Peyer's patch (tissue), 4 donors: ENCODE data around the gene COL9A3. TPM values are rescaled to one million over a fixed set of nuclear protein-coding genes. Genes with fewer than 3 reads are reported as not detected.

ENCODE experiments used
- DNase-seq, 3 donors: peaks; one replicate each; pipeline ENCODE4 v3.0.0-alpha.2; 2017 to 2019
- H3K27ac ChIP-seq, 4 donors: fragments of 200-600 bp; sonication (generic); one replicate each; pipeline ENCODE4 v1.5.1; 2016 to 2019
- H3K27me3 ChIP-seq, 2 donors: fragments of 200-600 bp; sonication (generic); one replicate each; pipeline ENCODE4 v1.5.1; 2019
- H3K36me3 ChIP-seq, 3 donors: fragments of 200-600 bp; sonication (generic); one replicate each; pipeline ENCODE4 v1.5.1; 2016 to 2019
- H3K4me1 ChIP-seq, 4 donors: fragments of 200-600 bp; sonication (generic); one replicate each; pipeline ENCODE4 v1.5.1; 2016 to 2019
- H3K4me3 ChIP-seq, 4 donors: fragments of 200-600 bp; sonication (generic); 1 replicate in 3 of 4; 2 replicates in 1 of 4; pipeline ENCODE4 v1.5.1; 2016 to 2019; ENCODE audit warnings: mild to moderate bottlenecking in 1 of 4
- H3K9me3 ChIP-seq, 4 donors: fragments of 200-600 bp; sonication (generic); one replicate each; pipeline ENCODE4 v1.5.1; 2016 to 2019; ENCODE audit warnings: mild to moderate bottlenecking in 1 of 4
- POLR2A ChIP-seq, 2 donors: fragments of 450-650 bp; IDR thresholded peaks; one replicate each; pipeline ENCODE4 v1.5.1; 2017; ENCODE audit warnings: antibody characterized with exemption in 2 of 2, mild to moderate bottlenecking in 2 of 2, moderate library complexity in 2 of 2
- total RNA-seq, 4 donors: library from RNA; depleted of rRNA; stranded (reverse); fragments of >200 nt; gene quantifications; one replicate each; pipeline ENCODE4 v1.1.0, GENCODE V29; 2016
- TF ChIP-seq, protein P1 (sequence below), 6 experiments: fragments of 450-650 bp in 4 of 6; fragments of 200-600 bp in 2 of 6; sonication (generic) in 1 of 6; IDR thresholded peaks; one replicate each; pipeline ENCODE4 v1.5.1; 2017 to 2019; ENCODE audit warnings: antibody characterized with exemption in 6 of 6, mild to moderate bottlenecking in 3 of 6, moderate library complexity in 1 of 6

COL9A3 gene
- total RNA-seq, 4 donors from 2014 or later = 3.3 to 19.8 (median 4.1) TPM

DNA sequence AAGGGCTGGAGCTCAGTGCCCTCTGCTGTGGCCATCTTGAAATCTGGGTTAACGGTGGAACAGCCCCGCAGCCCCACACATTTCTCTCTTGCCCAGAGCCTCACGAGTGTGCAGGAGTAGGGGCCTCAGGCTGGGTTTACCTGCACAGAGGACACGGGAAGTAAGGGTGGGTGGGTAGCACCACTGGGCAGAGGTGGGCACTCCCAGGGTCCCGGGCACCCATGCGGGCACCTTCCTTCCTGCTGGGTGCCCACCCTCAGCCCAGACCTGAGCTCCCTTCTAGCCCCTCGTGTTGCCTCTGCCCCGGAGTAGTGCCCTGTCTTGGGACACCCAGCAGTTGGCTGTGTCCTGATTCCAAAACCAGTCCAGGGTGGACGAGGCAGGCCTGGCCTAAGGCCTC, 11.2 kb downstream of the COL9A3 start:
- no peak for TF ChIP-seq POLR2A (IDR thresholded peaks at IDR 0.05)
- TF ChIP-seq, protein P1, sequence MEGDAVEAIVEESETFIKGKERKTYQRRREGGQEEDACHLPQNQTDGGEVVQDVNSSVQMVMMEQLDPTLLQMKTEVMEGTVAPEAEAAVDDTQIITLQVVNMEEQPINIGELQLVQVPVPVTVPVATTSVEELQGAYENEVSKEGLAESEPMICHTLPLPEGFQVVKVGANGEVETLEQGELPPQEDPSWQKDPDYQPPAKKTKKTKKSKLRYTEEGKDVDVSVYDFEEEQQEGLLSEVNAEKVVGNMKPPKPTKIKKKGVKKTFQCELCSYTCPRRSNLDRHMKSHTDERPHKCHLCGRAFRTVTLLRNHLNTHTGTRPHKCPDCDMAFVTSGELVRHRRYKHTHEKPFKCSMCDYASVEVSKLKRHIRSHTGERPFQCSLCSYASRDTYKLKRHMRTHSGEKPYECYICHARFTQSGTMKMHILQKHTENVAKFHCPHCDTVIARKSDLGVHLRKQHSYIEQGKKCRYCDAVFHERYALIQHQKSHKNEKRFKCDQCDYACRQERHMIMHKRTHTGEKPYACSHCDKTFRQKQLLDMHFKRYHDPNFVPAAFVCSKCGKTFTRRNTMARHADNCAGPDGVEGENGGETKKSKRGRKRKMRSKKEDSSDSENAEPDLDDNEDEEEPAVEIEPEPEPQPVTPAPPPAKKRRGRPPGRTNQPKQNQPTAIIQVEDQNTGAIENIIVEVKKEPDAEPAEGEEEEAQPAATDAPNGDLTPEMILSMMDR (IDR thresholded peaks at IDR 0.05) = no peak
- peaks cover 7 to 36% (median 25%) of the 10 kb centered on the region in 4 donors for H3K4me1 ChIP-seq
- no peaks in the 10 kb centered on the region for H3K27me3 ChIP-seq
- no peaks in the 10 kb centered on the region for H3K36me3 ChIP-seq
- DNase-seq = no peak
- H3K4me3 ChIP-seq = no peak overlapping the region
- no peaks in the 10 kb centered on the region for H3K9me3 ChIP-seq
- H3K27ac ChIP-seq = no peak overlapping the region

DNA sequence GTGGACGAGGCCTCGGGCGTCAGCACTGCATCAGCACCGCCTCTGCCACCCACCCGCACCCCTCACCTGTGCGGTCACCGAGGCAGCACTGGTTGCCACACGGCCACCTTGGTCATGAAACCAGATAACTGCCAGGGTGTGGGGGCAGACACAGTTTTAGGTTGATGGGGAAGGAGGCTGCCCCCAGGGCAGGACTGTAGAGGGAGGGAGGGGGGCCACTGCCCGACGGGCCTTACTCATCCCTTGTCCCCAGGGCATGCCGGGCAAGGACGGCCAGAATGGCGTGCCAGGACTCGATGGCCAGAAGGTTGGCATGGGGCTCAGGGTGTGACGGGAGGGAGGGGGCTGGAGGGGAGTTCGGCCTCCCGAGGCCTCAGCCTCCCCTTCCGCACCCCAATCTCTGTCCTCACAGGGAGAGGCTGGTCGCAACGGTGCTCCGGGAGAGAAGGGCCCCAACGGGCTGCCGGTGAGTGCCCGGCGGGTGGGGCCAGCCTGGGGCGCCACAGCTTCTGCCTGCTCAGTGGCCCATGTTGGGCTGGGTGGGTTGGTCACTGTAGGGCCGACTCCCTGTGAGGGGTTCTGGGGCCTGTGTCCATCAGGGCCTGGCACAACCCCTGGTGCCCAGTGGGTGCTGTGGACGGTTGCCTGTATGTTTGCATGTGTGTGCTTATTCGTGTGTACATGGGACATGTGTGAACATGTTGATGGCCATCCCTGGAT, 11.8 kb downstream of the COL9A3 start:
- Histone ChIP-seq H3K9me3 (no peaks in the 10 kb centered on the region), H3K4me3 (no peak overlapping the region), H3K27ac (no peak overlapping the region), H3K27me3 (no peaks in the 10 kb centered on the region), H3K4me1 (peaks cover 7 to 40% (median 25%) of the 10 kb centered on the region in 4 donors), H3K36me3 (no peaks in the 10 kb centered on the region)
- no peak for DNase-seq
- no peak for TF ChIP-seq POLR2A (IDR thresholded peaks at IDR 0.05)
- TF ChIP-seq, protein P1 (IDR thresholded peaks at IDR 0.05) = no peak

DNA sequence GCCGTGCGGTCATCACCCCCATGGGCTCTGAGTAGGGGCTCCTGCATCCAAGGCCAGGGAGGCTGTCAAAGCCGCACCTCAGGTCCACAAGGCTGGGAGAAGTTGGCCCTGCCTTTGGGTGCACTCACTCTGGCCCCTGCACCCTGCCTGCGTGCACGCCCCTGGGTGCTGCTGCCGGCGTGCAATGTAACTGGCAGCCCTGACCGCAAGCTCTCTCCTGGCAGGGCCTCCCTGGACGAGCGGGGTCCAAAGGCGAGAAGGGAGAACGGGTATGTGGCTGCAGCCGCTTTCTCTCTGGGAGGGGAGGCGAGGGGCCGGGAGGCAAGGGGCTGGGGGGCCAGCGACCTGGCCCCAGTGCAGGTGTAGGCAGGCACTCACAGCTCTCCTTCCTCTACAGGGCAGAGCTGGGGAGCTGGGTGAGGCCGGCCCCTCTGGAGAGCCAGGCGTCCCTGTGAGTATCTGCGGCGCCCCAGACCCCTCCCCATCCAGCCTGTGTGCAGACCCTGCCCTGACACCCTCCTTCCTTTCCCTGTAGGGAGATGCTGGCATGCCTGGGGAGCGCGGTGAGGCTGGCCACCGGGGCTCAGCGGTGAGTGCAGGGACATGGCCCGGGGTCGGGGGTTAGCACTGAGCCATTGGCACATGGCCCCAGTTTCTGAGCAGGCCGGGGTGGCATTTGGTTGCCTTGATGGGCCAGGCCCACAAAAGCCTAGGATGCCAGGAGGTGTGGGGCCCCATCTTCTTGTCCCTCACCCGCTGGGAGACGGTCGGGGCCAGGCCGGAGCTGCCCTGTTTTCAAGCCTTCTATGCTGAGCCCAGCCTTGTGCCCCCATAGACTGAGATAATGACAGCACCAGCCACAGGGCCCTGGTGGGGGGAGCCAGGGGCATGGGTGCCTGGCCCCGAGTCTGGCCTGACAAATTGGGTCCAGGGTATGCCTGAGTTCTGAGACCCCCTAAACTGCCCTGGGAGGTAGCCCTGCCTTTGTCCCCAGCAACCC, 12.7 kb downstream of the COL9A3 start:
- H3K36me3 ChIP-seq = no peaks in the 10 kb centered on the region
- no peak for DNase-seq
- no peaks in the 10 kb centered on the region for H3K27me3 ChIP-seq
- H3K27ac ChIP-seq = no peak overlapping the region
- no peak overlapping the region for H3K4me3 ChIP-seq
- no peaks in the 10 kb centered on the region for H3K9me3 ChIP-seq
- H3K4me1 ChIP-seq = peaks cover 2 to 36% (median 20%) of the 10 kb centered on the region in 4 donors
- TF ChIP-seq, protein P1 (IDR thresholded peaks at IDR 0.05) = no peak
- no peak for TF ChIP-seq POLR2A (IDR thresholded peaks at IDR 0.05)

DNA sequence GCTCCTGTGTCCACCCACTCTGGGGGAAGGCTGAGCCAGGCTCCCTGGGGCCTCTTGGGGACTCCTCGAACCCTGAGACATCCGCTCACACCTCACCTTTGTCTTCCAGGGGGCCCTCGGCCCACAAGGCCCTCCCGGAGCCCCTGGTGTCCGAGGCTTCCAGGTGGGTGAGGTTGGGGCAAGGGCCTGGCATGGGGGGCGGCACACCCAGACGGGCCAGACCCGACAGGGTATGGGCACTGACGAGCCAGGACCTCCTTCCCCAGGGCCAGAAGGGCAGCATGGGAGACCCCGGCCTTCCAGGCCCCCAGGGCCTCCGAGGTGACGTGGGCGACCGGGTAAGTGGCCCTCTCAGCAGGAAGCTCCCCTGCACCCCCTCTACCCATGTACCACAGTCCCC, 13.4 kb downstream of the COL9A3 start:
- H3K27ac ChIP-seq = no peak overlapping the region

DNA sequence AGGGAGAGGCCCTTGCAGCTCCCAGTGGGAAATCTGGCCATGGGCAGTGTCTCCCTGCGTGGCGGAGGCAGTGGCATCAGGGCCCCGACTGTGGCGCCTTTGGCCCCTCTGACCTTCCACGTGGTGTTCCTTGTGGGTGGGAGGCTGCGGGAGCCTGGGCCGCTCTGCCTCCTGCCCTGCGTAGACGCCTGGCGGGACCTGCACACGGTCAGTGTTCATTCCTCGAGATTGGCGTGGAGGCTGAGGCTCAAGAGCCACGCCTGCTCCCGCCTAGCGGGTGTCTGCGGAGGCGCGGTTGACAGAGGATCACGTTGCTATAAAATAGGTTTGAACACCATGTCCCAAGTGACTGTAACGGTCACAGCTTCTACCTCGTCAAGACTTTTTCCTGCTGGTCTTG, 14.0 kb downstream of the COL9A3 start:
- peak overlapping the region in 1 of 4 donors; percentile 71 for H3K27ac ChIP-seq
- H3K4me1 ChIP-seq = peaks cover 2 to 28% (median 12%) of the 10 kb centered on the region in 4 donors
- DNase-seq = no peak
- no peaks in the 10 kb centered on the region for H3K9me3 ChIP-seq
- TF ChIP-seq, protein P1 (IDR thresholded peaks at IDR 0.05) = peak in 2 of 6 experiments; percentile 30 to 31
- no peak for TF ChIP-seq POLR2A (IDR thresholded peaks at IDR 0.05)
- H3K36me3 ChIP-seq = no peaks in the 10 kb centered on the region
- H3K27me3 ChIP-seq = no peaks in the 10 kb centered on the region
- peak overlapping the region in 1 of 4 donors; percentile 22 for H3K4me3 ChIP-seq

More for the DNA sequence above, 13.4 kb downstream of the COL9A3 start:
- H3K9me3 ChIP-seq = no peaks in the 10 kb centered on the region
- H3K36me3 ChIP-seq = no peaks in the 10 kb centered on the region
- H3K27me3 ChIP-seq = no peaks in the 10 kb centered on the region
- peaks cover 2 to 30% (median 15%) of the 10 kb centered on the region in 4 donors for H3K4me1 ChIP-seq
- DNase-seq = no peak
- no peak overlapping the region for H3K4me3 ChIP-seq
- TF ChIP-seq, protein P1 (IDR thresholded peaks at IDR 0.05) = no peak
- TF ChIP-seq POLR2A (IDR thresholded peaks at IDR 0.05) = no peak
